SU-DHL-6 (cell line): ENCODE measurements around the gene CNGA3.

Experiments used
- EZH2phosphoT487 ChIP-seq: fragments of 200-600 bp; sonication (generic), shearing (Covaris generic); conservative IDR thresholded peaks from 2 replicates; pipeline ENCODE4 v1.6.1; 2018; ENCODE audit warnings: mild to moderate bottlenecking, antibody characterized with exemption, low read length, moderate library complexity, mixed read lengths
- TF ChIP-seq, protein P1 (sequence below): fragments of 200-600 bp; sonication (generic); IDR thresholded peaks from one replicate; pipeline ENCODE4 v1.5.1; 2017; ENCODE audit warnings: antibody characterized with exemption, mild to moderate bottlenecking, low read length, moderate library complexity; ENCODE audit not compliant: insufficient read depth, poor library complexity, severe bottlenecking

DNA sequence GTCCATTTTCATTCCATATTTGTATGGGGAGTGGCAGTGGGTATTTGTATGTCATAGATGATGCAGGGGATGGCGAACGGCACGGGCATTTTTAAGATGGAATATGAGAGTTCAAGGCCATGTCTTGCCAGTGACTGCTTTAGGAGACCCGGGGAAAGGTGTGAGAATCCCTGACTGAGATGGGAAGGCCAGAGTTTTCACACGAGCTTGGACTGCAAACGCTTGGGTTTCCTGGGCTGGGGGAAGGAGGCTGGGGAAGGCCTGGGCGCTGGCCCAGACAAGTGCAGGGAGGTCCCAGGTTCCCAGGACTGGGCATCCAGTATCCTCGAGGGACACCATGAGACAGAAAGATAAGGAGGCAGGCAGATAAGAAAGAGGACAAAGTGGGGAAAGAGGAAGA lies 35.2 kb downstream of the CNGA3 start:
- TF ChIP-seq, protein P1, sequence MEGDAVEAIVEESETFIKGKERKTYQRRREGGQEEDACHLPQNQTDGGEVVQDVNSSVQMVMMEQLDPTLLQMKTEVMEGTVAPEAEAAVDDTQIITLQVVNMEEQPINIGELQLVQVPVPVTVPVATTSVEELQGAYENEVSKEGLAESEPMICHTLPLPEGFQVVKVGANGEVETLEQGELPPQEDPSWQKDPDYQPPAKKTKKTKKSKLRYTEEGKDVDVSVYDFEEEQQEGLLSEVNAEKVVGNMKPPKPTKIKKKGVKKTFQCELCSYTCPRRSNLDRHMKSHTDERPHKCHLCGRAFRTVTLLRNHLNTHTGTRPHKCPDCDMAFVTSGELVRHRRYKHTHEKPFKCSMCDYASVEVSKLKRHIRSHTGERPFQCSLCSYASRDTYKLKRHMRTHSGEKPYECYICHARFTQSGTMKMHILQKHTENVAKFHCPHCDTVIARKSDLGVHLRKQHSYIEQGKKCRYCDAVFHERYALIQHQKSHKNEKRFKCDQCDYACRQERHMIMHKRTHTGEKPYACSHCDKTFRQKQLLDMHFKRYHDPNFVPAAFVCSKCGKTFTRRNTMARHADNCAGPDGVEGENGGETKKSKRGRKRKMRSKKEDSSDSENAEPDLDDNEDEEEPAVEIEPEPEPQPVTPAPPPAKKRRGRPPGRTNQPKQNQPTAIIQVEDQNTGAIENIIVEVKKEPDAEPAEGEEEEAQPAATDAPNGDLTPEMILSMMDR, result no peak
- TF ChIP-seq EZH2phosphoT487, result no peak
